ENCODE measurements around the gene LDLRAD4.

DNA sequence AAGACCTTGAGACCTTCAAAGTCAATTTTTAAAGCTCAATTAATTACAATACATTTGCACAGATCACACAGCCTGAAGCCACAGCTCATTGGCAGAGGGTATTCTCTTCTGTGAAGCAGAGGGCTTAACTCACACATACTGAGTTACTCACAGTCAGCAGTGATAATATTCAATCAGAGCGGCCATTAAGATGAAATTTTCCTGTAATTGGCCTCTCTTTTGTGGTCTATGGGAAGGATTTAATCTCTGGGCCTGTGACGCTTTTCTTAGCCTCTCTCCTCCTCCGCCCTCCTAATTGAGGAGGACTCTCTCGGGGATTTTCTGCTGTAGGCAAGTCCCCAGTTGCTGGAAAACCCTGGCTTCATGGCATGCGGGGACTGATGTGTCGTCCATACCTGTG, 12.3 kb upstream of the LDLRAD4 start:
- TF ChIP-seq, protein P1, sequence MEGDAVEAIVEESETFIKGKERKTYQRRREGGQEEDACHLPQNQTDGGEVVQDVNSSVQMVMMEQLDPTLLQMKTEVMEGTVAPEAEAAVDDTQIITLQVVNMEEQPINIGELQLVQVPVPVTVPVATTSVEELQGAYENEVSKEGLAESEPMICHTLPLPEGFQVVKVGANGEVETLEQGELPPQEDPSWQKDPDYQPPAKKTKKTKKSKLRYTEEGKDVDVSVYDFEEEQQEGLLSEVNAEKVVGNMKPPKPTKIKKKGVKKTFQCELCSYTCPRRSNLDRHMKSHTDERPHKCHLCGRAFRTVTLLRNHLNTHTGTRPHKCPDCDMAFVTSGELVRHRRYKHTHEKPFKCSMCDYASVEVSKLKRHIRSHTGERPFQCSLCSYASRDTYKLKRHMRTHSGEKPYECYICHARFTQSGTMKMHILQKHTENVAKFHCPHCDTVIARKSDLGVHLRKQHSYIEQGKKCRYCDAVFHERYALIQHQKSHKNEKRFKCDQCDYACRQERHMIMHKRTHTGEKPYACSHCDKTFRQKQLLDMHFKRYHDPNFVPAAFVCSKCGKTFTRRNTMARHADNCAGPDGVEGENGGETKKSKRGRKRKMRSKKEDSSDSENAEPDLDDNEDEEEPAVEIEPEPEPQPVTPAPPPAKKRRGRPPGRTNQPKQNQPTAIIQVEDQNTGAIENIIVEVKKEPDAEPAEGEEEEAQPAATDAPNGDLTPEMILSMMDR (IDR thresholded peaks at IDR 0.05; ENCODE audit: borderline replicate concordance, extremely low read depth, low read length, poor library complexity, severe bottlenecking): no peak
- TF ChIP-seq EZH2 (IDR thresholded peaks at IDR 0.05; ENCODE audit: borderline replicate concordance, low read depth, low read length, severe bottlenecking): no peak

Data from DND-41 (cell line).